Measurements from ENCODE around the gene PRAME. TPM values are rescaled to one million over a fixed set of nuclear protein-coding genes. Genes with fewer than 3 reads are reported as not detected.

PRAME gene
- total RNA-seq, 1 experiment from 2014 or later: not detected

- TF ChIP-seq, protein P1, sequence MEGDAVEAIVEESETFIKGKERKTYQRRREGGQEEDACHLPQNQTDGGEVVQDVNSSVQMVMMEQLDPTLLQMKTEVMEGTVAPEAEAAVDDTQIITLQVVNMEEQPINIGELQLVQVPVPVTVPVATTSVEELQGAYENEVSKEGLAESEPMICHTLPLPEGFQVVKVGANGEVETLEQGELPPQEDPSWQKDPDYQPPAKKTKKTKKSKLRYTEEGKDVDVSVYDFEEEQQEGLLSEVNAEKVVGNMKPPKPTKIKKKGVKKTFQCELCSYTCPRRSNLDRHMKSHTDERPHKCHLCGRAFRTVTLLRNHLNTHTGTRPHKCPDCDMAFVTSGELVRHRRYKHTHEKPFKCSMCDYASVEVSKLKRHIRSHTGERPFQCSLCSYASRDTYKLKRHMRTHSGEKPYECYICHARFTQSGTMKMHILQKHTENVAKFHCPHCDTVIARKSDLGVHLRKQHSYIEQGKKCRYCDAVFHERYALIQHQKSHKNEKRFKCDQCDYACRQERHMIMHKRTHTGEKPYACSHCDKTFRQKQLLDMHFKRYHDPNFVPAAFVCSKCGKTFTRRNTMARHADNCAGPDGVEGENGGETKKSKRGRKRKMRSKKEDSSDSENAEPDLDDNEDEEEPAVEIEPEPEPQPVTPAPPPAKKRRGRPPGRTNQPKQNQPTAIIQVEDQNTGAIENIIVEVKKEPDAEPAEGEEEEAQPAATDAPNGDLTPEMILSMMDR (IDR thresholded peaks at IDR 0.05; ENCODE audit: insufficient read depth in 1 of 2, low read depth in 1 of 2, low read length in 1 of 2, severe bottlenecking in 1 of 2, unreplicated experiment in 1 of 2): no peak
- no peak for DNase-seq
- intact Hi-C loops (cut with micrococcal nuclease; ENCODE audit: unreplicated experiment): no loop called here
- Histone ChIP-seq H3K9me3 (no peaks in the 10 kb centered on the region), H3K27me3 (replicated peaks; ENCODE audit: control insufficient read depth, insufficient read depth, low read length) (no peaks in the 10 kb centered on the region), H3K4me3 (ENCODE audit: low read depth, low read length) (no peak overlapping the region), H3K4me1 (no peaks in the 10 kb centered on the region), H3K36me3 (ENCODE audit: control insufficient read depth, insufficient read depth, low read length) (no peaks in the 10 kb centered on the region)
- ChIA-PET POLR2A (no interaction called here), CTCF (interaction anchor here (0.9 to 1.5 kb wide), 3 partner anchors 10 to 153 kb away, joined by 3 to 9 read pairs (median 4); no protein-coding TSS in a partner anchor)
- H3K27ac Mint-ChIP-seq (ENCODE audit: unreplicated experiment): no peak overlapping the region
- BruUV-seq (replicated peaks): no TSS peak
- no peaks in the 10 kb centered on the region for H3K9me3 Mint-ChIP-seq (ENCODE audit: unreplicated experiment)
- H3K4me1 Mint-ChIP-seq (ENCODE audit: low read depth, unreplicated experiment): no peaks in the 10 kb centered on the region
- peaks cover 11% of the 10 kb centered on the region for H3K27me3 Mint-ChIP-seq (ENCODE audit: insufficient read depth, unreplicated experiment)
- peaks cover 5% of the 10 kb centered on the region for H3K36me3 Mint-ChIP-seq (ENCODE audit: insufficient read depth, unreplicated experiment)
- no peak overlapping the region for H3K4me3 Mint-ChIP-seq (ENCODE audit: unreplicated experiment)
Measured at GRCh38 chr22:22590136-22590891, 31.2 kb upstream of the PRAME start.

DNA sequence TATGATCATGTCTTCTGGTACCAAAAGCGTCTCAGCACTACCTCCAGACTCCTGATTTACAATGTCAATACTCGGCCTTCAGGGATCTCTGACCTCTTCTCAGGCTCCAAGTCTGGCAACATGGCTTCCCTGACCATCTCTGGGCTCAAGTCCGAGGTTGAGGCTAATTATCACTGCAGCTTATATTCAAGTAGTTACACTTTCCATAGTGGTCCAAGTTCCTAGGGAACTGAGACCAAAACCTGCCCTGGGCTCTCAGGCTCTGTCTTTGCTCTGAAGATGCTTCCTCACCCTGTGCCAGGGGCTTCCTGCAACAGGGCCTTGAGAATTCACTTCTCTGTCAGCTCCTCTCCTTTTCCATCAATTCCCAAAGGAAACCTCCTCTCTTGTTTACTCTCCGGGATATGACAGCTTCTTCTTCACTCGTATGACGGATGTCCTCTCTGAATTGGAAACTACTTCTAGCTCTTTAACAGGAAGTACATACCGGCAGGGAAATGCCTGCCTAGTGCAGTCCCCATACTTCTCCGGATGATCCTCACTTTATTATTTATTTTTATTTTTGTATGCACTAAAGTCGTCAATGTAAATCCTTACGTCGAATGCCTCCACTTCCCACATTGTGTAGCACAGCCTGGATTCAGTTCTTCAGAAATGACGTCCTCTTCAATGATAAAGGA is 29.6 kb upstream of the PRAME start:
- H3K36me3 Mint-ChIP-seq (ENCODE audit: insufficient read depth, unreplicated experiment): peaks cover 5% of the 10 kb centered on the region
- Histone ChIP-seq H3K4me1 (no peaks in the 10 kb centered on the region), H3K9me3 (no peaks in the 10 kb centered on the region), H3K36me3 (ENCODE audit: control insufficient read depth, insufficient read depth, low read length) (no peaks in the 10 kb centered on the region), H3K27me3 (replicated peaks; ENCODE audit: control insufficient read depth, insufficient read depth, low read length) (no peaks in the 10 kb centered on the region), H3K4me3 (ENCODE audit: low read depth, low read length) (no peak overlapping the region)
- DNase-seq: no peak
- no peak overlapping the region for H3K27ac Mint-ChIP-seq (ENCODE audit: unreplicated experiment)
- ChIA-PET CTCF (interaction anchor here (0.6 to 4.4 kb wide), 4 partner anchors 12 to 285 kb away, joined by 3 to 29 read pairs (median 4); no protein-coding TSS in a partner anchor), POLR2A (no interaction called here)
- no TSS peak for BruUV-seq (replicated peaks)
- no peaks in the 10 kb centered on the region for H3K9me3 Mint-ChIP-seq (ENCODE audit: unreplicated experiment)
- no peaks in the 10 kb centered on the region for H3K4me1 Mint-ChIP-seq (ENCODE audit: low read depth, unreplicated experiment)
- peaks cover 14% of the 10 kb centered on the region for H3K27me3 Mint-ChIP-seq (ENCODE audit: insufficient read depth, unreplicated experiment)
- TF ChIP-seq, protein P1 (IDR thresholded peaks at IDR 0.05; ENCODE audit: insufficient read depth in 1 of 2, low read depth in 1 of 2, low read length in 1 of 2, severe bottlenecking in 1 of 2, unreplicated experiment in 1 of 2): no peak
- no peak overlapping the region for H3K4me3 Mint-ChIP-seq (ENCODE audit: unreplicated experiment)
- intact Hi-C loops (cut with micrococcal nuclease; ENCODE audit: unreplicated experiment): no loop called here

- H3K36me3 ChIP-seq (ENCODE audit: control insufficient read depth, insufficient read depth, low read length): no peaks in the 10 kb centered on the region
- Mint-ChIP-seq H3K9me3 (ENCODE audit: unreplicated experiment) (no peaks in the 10 kb centered on the region), H3K27me3 (ENCODE audit: insufficient read depth, unreplicated experiment) (peaks cover 20% of the 10 kb centered on the region), H3K4me1 (ENCODE audit: low read depth, unreplicated experiment) (no peaks in the 10 kb centered on the region), H3K4me3 (ENCODE audit: unreplicated experiment) (no peak overlapping the region), H3K36me3 (ENCODE audit: insufficient read depth, unreplicated experiment) (peaks cover 5% of the 10 kb centered on the region), H3K27ac (ENCODE audit: unreplicated experiment) (no peak overlapping the region)
- H3K9me3 ChIP-seq: no peaks in the 10 kb centered on the region
- no peaks in the 10 kb centered on the region for H3K4me1 ChIP-seq
- no TSS peak for BruUV-seq (replicated peaks)
- POLR2A ChIA-PET: no interaction called here
- TF ChIP-seq, protein P1 (IDR thresholded peaks at IDR 0.05; ENCODE audit: insufficient read depth in 1 of 2, low read depth in 1 of 2, low read length in 1 of 2, severe bottlenecking in 1 of 2, unreplicated experiment in 1 of 2): no peak
- DNase-seq: no peak
- CTCF ChIA-PET: interaction anchor here (0.6 to 4.4 kb wide), 9 partner anchors 11 to 647 kb away, joined by 3 to 29 read pairs (median 3); no protein-coding TSS in a partner anchor
- H3K27me3 ChIP-seq (replicated peaks; ENCODE audit: control insufficient read depth, insufficient read depth, low read length): no peaks in the 10 kb centered on the region
- intact Hi-C loops (cut with micrococcal nuclease; ENCODE audit: unreplicated experiment): no loop called here
- no peak overlapping the region for H3K4me3 ChIP-seq (ENCODE audit: low read depth, low read length)
Measured at GRCh38 chr22:22587577-22588188, 28.6 kb upstream of the PRAME start.
